Lower leg skin (tissue), 4 donors: ENCODE measurements around the gene DTNBP1. TPM values are rescaled to one million over a fixed set of nuclear protein-coding genes. Genes with fewer than 3 reads are reported as not detected.

Experiments used
- DNase-seq, 2 donors: peaks; one replicate each; pipeline ENCODE4 v3.0.0-alpha.2; 2019; ENCODE audit warnings: low spot score in 2 of 2
- H3K4me3 ChIP-seq: fragments of 200-600 bp; sonication (generic); 2 replicates; pipeline ENCODE4 v1.5.1; 2017; ENCODE audit warnings: mild to moderate bottlenecking, low read depth; ENCODE audit not compliant: poor library complexity, severe bottlenecking
- POLR2A ChIP-seq, 2 donors: fragments of 450-650 bp; IDR thresholded peaks; one replicate each; pipeline ENCODE4 v1.6.1; 2016 to 2017; ENCODE audit warnings: antibody characterized with exemption in 2 of 2, mild to moderate bottlenecking in 1 of 2, moderate library complexity in 1 of 2
- WGBS, 2 donors: methylation state at CpG; one replicate each; pipeline ENCODE4 v1.1.5; 2018; 5-methylcytosine and 5-hydroxymethylcytosine counted together
- intact Hi-C: fragments of 100-400 bp; cut with DNase I; formaldehyde crosslinking; loops from one replicate; pipeline ENCODE4 v1.15.0; 2023; ENCODE audit warnings: low total_unique reads
- total RNA-seq, 4 donors: library from RNA; depleted of rRNA; stranded (reverse); fragments of >200 nt; gene quantifications; one replicate each; pipeline ENCODE4 v1.1.0, GENCODE V29; 2016
- TF ChIP-seq, protein P1 (sequence below), 3 donors: fragments of 450-650 bp; IDR thresholded peaks; one replicate each; pipeline ENCODE4 v1.5.1; 2016; ENCODE audit warnings: antibody characterized with exemption in 3 of 3, mild to moderate bottlenecking in 3 of 3, moderate library complexity in 2 of 3

Gene DTNBP1
- total RNA-seq, 4 donors from 2014 or later, result 9.4 to 13.2 (median 11.6) TPM

DNA sequence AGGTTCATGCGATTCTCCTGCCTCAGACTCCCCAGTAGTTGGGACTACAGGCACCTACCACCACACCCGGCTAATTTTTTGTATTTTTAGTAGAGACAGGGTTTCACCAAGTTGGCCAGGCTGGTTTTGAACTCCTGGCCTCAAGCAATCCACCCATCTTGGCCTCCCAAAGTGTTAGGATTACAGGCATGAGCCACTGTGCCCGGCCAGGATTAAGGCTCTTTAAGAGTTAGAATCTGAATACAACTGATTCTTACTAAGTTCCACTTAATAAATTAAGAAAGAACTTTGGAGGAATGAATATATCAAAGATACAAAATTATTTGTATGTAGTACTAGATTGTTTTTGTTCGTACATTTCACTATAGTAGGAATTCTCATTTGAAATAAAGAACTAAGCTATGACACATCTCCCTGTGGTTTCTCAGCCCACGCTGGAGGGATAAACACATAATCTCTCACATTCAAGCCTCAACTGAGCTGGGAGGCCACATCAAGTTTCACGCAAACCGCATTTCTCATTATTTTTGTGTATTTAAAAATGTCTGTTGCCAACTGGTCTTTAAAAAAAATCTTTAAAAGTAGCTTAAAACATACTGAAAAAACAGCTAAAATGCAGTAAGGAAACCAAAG is 34.2 kb downstream of the DTNBP1 start:
- DNase-seq, result no peak
- no peak for TF ChIP-seq POLR2A (IDR thresholded peaks at IDR 0.05)
- 71 to 84% methylated on average over 7 of the region's 7 CpGs for WGBS, 2 donors
- intact Hi-C loops, result no loop called here
- no peak overlapping the region for H3K4me3 ChIP-seq

DNA sequence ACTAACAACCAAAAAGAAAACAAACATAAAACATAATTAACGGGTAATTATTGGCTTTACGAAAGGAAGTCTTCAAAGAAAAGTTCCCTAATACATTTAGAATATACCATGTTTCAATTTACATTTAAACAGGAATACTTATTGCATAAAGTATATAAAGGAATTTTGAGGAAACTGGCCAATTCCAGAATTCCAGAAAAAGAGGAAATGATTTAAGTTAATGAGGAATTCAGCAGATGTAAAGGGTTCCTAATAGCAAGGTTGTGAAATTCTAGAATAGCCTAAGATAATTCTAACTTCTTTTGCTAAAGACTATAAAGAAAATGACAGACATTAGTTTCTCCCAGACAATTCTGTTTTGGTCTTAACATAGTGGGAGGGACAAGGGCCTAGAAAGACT is 35.0 kb downstream of the DTNBP1 start:
- no peak for TF ChIP-seq POLR2A (IDR thresholded peaks at IDR 0.05)
- TF ChIP-seq, protein P1, sequence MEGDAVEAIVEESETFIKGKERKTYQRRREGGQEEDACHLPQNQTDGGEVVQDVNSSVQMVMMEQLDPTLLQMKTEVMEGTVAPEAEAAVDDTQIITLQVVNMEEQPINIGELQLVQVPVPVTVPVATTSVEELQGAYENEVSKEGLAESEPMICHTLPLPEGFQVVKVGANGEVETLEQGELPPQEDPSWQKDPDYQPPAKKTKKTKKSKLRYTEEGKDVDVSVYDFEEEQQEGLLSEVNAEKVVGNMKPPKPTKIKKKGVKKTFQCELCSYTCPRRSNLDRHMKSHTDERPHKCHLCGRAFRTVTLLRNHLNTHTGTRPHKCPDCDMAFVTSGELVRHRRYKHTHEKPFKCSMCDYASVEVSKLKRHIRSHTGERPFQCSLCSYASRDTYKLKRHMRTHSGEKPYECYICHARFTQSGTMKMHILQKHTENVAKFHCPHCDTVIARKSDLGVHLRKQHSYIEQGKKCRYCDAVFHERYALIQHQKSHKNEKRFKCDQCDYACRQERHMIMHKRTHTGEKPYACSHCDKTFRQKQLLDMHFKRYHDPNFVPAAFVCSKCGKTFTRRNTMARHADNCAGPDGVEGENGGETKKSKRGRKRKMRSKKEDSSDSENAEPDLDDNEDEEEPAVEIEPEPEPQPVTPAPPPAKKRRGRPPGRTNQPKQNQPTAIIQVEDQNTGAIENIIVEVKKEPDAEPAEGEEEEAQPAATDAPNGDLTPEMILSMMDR (IDR thresholded peaks at IDR 0.05), result no peak
- H3K4me3 ChIP-seq, result no peak overlapping the region
- intact Hi-C loops, result no loop called here
- DNase-seq, result no peak
- 91 to 93% methylated on average over 2 of the region's 2 CpGs for WGBS, 2 donors

DNA sequence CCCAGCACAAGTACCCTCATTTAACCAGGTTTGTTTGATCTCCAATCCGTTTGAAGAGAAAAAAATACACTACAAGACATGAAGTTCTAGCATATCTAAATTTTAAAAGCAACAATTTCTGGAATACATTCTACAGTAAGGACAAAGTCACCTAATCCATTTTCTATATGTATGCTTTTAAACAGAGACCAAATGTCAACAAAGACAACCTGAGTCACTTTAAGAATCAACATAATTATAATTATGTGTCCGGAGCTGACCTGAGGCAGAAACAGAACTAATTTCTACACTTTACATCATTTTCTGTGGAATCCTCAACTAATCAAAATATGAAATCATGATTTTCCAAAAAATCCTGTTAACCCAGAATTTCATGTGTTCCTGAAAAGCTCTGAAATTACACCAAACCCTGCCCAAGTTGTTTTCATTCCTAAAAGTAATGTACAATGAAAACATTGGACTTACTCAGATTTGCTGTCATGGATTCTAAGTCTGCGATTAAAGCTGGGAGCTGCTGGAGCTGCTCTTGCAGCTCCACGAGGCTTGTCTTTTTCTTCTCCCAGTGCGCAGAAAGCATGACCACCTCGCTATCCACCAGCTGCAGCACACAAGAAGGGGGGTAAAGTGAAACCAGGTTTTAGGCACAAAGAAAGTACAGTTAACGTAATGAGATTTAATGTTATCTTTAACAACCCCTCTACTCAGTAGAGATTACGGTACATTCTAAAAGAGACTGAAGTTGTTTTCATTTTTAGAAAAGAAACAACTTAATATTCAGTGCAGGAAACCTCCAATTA is 35.8 kb downstream of the DTNBP1 start:
- no peak overlapping the region for H3K4me3 ChIP-seq
- WGBS, 2 donors, result 92 to 93% methylated on average over 8 of the region's 8 CpGs
- intact Hi-C loops, result no loop called here
- no peak for DNase-seq
- TF ChIP-seq, protein P1 (IDR thresholded peaks at IDR 0.05), result no peak
- no peak for TF ChIP-seq POLR2A (IDR thresholded peaks at IDR 0.05)

DNA sequence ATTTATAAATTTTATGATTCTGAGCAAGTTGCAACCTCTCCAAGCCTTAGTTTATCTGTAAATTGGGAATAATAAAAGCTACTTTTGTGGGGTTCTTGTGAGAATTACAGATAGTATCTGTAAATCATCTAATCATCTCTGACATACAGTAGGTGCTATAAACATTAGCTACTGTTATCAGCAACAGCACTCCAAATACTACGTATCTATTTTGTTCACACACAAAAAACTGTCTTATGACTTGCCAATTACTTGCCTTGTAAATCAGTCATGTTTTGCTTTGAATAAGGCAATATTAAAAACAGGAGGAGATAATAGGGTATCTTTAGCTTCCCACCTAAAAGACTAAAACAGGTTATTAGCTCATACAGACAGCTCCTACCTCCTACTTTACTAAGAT is 36.7 kb downstream of the DTNBP1 start:
- DNase-seq, result no peak
- H3K4me3 ChIP-seq, result no peak overlapping the region
- WGBS, 2 donors, result 76 to 83% methylated on average over 1 of the region's 1 CpG
- TF ChIP-seq, protein P1 (IDR thresholded peaks at IDR 0.05), result no peak
- no peak for TF ChIP-seq POLR2A (IDR thresholded peaks at IDR 0.05)
- intact Hi-C loops, result no loop called here

DNA sequence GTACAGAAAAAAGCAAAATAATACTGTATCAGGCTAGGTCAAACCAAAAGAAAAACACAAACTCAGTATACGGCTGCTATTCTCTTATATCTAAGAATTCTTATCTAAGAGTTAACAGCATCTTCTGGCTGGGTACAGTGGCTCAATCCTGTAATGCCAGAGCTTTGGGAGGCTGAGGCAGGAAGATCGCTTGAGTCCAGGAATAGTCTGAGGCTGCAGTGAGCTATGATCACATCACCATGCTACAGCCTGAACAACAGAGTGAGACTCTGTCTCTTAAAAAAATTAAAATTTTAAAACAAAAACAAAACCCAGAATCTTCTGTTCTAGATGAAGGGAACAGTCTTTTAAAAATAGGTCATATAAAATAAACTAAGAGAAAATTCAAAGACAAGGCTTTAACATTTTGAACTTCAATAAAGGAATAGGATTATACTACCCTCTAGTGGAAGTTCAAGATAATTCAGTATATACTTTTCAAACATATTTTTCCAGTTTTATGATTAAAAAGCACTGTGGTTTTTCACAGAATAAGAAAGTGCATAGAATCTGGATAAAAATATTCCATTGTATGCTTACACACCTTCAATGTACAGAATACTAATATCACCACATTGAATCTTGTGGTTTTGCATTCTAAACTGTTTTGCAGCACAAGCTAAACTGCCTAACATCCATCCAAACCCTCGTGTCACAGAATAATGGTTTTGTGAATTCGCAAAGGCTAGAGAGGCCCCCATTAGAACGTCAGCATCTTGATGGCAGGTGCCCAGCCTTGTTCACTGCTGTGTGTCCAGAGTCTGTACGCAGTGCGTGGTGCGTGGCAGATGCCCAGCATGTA is 39.3 kb downstream of the DTNBP1 start:
- TF ChIP-seq, protein P1 (IDR thresholded peaks at IDR 0.05), result no peak
- TF ChIP-seq POLR2A (IDR thresholded peaks at IDR 0.05), result no peak
- H3K4me3 ChIP-seq, result no peak overlapping the region
- 69 to 78% methylated on average over 8 of the region's 8 CpGs for whole genome bisulfite sequencing, 2 donors
- intact Hi-C loops, result no loop called here
- DNase-seq, result no peak
